Stomach (tissue), 9 donors: Measurements from ENCODE around the gene SIRPA. TPM values are rescaled to one million over a fixed set of nuclear protein-coding genes. Genes with fewer than 3 reads are reported as not detected.

Experiments
- DNase-seq, 2 donors: peaks; one replicate each; pipeline versions ENCODE4 v3.0.0 to v3.0.0-alpha.2; 2013 to 2019
- H3K27ac ChIP-seq, 5 donors: fragments of 200-600 bp in 4 of 5; sonication (generic) in 4 of 5; one replicate each; pipeline ENCODE4 v1.5.1; 2013 to 2019; ENCODE audit warnings: mild to moderate bottlenecking in 1 of 5, moderate library complexity in 1 of 5
- H3K27me3 ChIP-seq, 3 donors: fragments of 200-600 bp; sonication (generic); one replicate each; pipeline ENCODE4 v1.5.1; 2017 to 2019; ENCODE audit warnings: mixed run types in 1 of 3
- H3K36me3 ChIP-seq, 4 donors: fragments of 200-600 bp; sonication (generic); 1 replicate in 3 of 4; 2 replicates in 1 of 4; pipeline ENCODE4 v1.5.1; 2016 to 2019
- H3K4me1 ChIP-seq, 4 donors: fragments of 200-600 bp; sonication (generic); one replicate each; pipeline ENCODE4 v1.5.1; 2016 to 2019
- H3K4me3 ChIP-seq, 4 donors: fragments of 200-600 bp; sonication (generic) in 3 of 4; one replicate each; pipeline ENCODE4 v1.5.1; 2016 to 2019; ENCODE audit warnings: mild to moderate bottlenecking in 1 of 4
- H3K9me3 ChIP-seq, 4 donors: fragments of 200-600 bp; sonication (generic); one replicate each; pipeline ENCODE4 v1.5.1; 2016 to 2019
- CTCF ChIP-seq, 7 experiments: fragments of 450-650 bp in 4 of 7; fragments of 200-600 bp in 3 of 7; sonication (generic) in 3 of 7; IDR thresholded peaks; one replicate each; pipeline ENCODE4 v1.5.1; 2016 to 2019; ENCODE audit warnings: antibody characterized with exemption in 7 of 7, control low read depth in 2 of 7, mild to moderate bottlenecking in 1 of 7
- EP300 ChIP-seq: sonication (generic); formaldehyde crosslinking; IDR thresholded peaks from one replicate; pipeline ENCODE4 v1.6.1; 2017; ENCODE audit warnings: antibody characterized with exemption
- POLR2A ChIP-seq, 4 donors: fragments of 450-650 bp; IDR thresholded peaks; one replicate each; pipeline ENCODE4 v1.6.1; 2016; ENCODE audit warnings: antibody characterized with exemption in 4 of 4, control low read depth in 2 of 4, mild to moderate bottlenecking in 1 of 4, moderate library complexity in 1 of 4
- POLR2AphosphoS5 ChIP-seq, 3 donors: sonication (generic); formaldehyde crosslinking; IDR thresholded peaks; one replicate each; pipeline ENCODE4 v1.6.1; 2016; ENCODE audit warnings: antibody characterized with exemption in 3 of 3
- WGBS, 5 donors: extraction: QIAGEN DNeasy Blood & Tissue Kit in 3 of 5; methylation state at CpG; one replicate each; pipeline versions ENCODE4 v1.1.5 to v1.1.7; 2013 to 2018; 5-methylcytosine and 5-hydroxymethylcytosine counted together
- intact Hi-C: fragments of 100-400 bp; cut with DNase I; formaldehyde crosslinking; loops from one replicate; pipeline ENCODE4 v1.15.1; 2023; ENCODE audit warnings: low total_unique reads
- polyA plus RNA-seq, 3 donors: library from polyadenylated mRNA; stranded (reverse); fragments of 200-250 nt; gene quantifications; one replicate each; pipeline ENCODE4 v1.2.3, GENCODE V29; 2013
- total RNA-seq, 5 donors: library from RNA; depleted of rRNA; stranded (reverse); fragments of >200 nt; gene quantifications; one replicate each; pipeline versions ENCODE4 v1.1.0 to v1.2.3, GENCODE V29; 2014 to 2016
- donor health status: healthy with polysubstance abuse.
- donor health status: Bipolar disorder and iron deficiency.
- donor health status: healthy.

The SIRPA gene
- total and polyA plus RNA-seq, 8 donors: 0.29 to 35.5 (median 7.8) TPM

- peaks cover 0 to 37% (median 29%) of the 10 kb centered on the region in 4 donors for H3K36me3 ChIP-seq
- intact Hi-C loops: no loop called here
- H3K4me1 ChIP-seq: peaks cover 0 to 29% (median 6%) of the 10 kb centered on the region in 4 donors
- no peak for DNase-seq
- H3K4me3 ChIP-seq: no peak overlapping the region
- WGBS, 5 donors: 70 to 86% (median 76%) methylated on average over 4 to 5 of the region's 5 CpGs
- no peak for TF ChIP-seq POLR2A (IDR thresholded peaks at IDR 0.05)
- no peak for TF ChIP-seq CTCF (IDR thresholded peaks at IDR 0.05)
- peaks cover 0 to 29% (median 0%) of the 10 kb centered on the region in 3 donors for H3K27me3 ChIP-seq
- no peak overlapping the region for H3K27ac ChIP-seq
- H3K9me3 ChIP-seq: no peaks in the 10 kb centered on the region
Observed at GRCh38 chr20:1940581-1940980, 45.4 kb downstream of the SIRPA start.

DNA sequence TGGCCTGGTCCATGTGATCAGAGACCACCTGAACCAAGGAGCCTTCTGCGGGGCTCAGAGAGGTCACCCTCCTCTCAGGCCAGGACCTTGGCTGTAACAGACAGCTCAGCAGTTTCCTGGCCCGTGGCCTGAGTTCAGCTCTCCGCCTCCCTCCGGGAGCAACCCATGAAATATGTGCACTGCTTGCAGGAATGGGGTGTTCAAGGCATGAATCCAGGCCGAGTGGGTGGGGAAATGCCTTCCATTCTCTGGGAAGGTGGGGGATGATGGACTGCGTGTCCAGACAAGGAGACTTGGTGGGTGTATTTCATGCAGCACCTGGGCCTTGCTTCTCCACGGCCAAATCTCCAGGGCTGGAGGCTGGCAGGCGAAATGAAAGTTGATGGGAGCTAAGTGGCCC lies 46.0 kb downstream of the SIRPA start:
- WGBS, 5 donors: 56 to 73% (median 66%) methylated on average over 8 of the region's 8 CpGs
- Histone ChIP-seq H3K9me3 (no peaks in the 10 kb centered on the region), H3K27me3 (peaks cover 0 to 36% (median 2%) of the 10 kb centered on the region in 3 donors), H3K27ac (no peak overlapping the region), H3K4me3 (no peak overlapping the region), H3K4me1 (peaks cover 0 to 33% (median 3%) of the 10 kb centered on the region in 4 donors), H3K36me3 (peaks cover 0 to 32% (median 23%) of the 10 kb centered on the region in 4 donors)
- TF ChIP-seq POLR2A (IDR thresholded peaks at IDR 0.05) (no peak), CTCF (IDR thresholded peaks at IDR 0.05) (no peak), EP300 (no peak), POLR2AphosphoS5 (IDR thresholded peaks at IDR 0.05) (no peak)
- intact Hi-C loops: no loop called here
- peak in 1 of 2 donors; percentile 41 for DNase-seq

- peaks cover 0 to 23% (median 21%) of the 10 kb centered on the region in 4 donors for H3K36me3 ChIP-seq
- H3K27ac ChIP-seq: no peak overlapping the region
- TF ChIP-seq CTCF (IDR thresholded peaks at IDR 0.05) (no peak), POLR2A (IDR thresholded peaks at IDR 0.05) (no peak), POLR2AphosphoS5 (IDR thresholded peaks at IDR 0.05) (no peak), EP300 (no peak)
- no peak overlapping the region for H3K4me3 ChIP-seq
- peaks cover 0 to 44% (median 10%) of the 10 kb centered on the region in 3 donors for H3K27me3 ChIP-seq
- no peak for DNase-seq
- no peaks in the 10 kb centered on the region for H3K9me3 ChIP-seq
- H3K4me1 ChIP-seq: peaks cover 6 to 40% (median 7%) of the 10 kb centered on the region in 4 donors
- intact Hi-C loops: no loop called here
- 81 to 89% (median 83%) methylated on average over 7 of the region's 7 CpGs for WGBS, 5 donors
Observed at GRCh38 chr20:1942061-1942460, 46.9 kb downstream of the SIRPA start.

DNA sequence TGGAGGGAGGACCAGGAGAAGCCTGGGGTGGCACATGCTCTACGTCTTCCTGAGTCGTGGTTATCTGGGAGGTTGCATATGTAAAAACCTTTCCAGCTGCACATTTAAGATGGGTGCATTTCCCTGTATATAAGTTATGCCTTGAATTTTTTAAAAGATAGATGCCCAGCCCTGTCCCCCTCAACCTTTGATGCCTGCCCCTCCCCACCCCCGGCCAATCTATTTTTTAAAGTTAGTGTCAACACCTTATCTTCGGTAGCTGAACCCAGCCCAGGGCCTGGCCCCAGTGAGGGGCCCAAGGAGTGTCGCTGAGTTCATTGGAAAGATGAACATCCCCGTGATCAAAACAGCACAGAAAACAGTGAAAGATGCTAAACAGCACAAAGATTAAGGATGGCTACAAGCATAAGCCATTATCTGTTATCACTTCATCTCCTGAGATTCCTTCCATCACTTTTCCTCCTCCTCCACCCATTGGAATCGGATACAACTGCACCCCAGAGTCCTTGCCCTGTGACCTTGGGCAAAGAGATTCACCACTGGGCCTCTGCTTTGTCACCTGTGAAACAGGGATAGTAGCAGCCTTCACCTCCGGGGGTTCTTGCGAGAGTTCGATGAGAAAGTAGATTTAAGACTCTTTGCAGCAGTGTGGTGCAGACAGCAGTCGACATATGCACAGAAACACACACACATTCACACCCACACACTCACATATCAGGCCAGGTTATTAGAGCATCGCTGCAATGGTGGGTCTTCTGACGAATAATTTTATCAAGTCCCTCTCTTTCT lies 47.5 kb downstream of the SIRPA start:
- Histone ChIP-seq H3K36me3 (peaks cover 0 to 17% (median 15%) of the 10 kb centered on the region in 4 donors), H3K4me1 (peaks cover 10 to 46% (median 12%) of the 10 kb centered on the region in 4 donors), H3K27ac (no peak overlapping the region), H3K9me3 (no peaks in the 10 kb centered on the region), H3K27me3 (peaks cover 0 to 50% (median 14%) of the 10 kb centered on the region in 3 donors), H3K4me3 (no peak overlapping the region)
- DNase-seq: no peak
- 71 to 75% (median 73%) methylated on average over 13 of the region's 13 CpGs for WGBS, 5 donors
- intact Hi-C loops: no loop called here
- TF ChIP-seq POLR2AphosphoS5 (IDR thresholded peaks at IDR 0.05) (no peak), CTCF (IDR thresholded peaks at IDR 0.05) (no peak), POLR2A (IDR thresholded peaks at IDR 0.05) (no peak), EP300 (no peak)
